WERI-Rb-1 (cell line): ENCODE data around the gene NDUFAF4.
"Not testable (repeated sequence)": the region's sequence is repeated elsewhere in the genome, so short reads cannot be mapped to it uniquely, and the experiment has no call there.

ENCODE experiments used
- DNase-seq: peaks from one replicate; pipeline ENCODE4 v3.0.0-alpha.2; 2020
- H3K27ac ChIP-seq: fragments of 250-450 bp; sonication (Bioruptor Pico); 2 replicates; pipeline ENCODE4 v1.5.1; 2020; ENCODE audit warnings: mild to moderate bottlenecking, moderate library complexity
- H3K27me3 ChIP-seq: fragments of 250-450 bp; sonication (Bioruptor Pico); 2 replicates; pipeline ENCODE4 v1.5.1; 2021; ENCODE audit warnings: mild to moderate bottlenecking, low read depth, moderate library complexity; ENCODE audit not compliant: insufficient read depth, severe bottlenecking
- H3K36me3 ChIP-seq: fragments of 250-450 bp; sonication (Bioruptor Pico); 2 replicates; pipeline ENCODE4 v1.5.1; 2020; ENCODE audit warnings: mild to moderate bottlenecking, moderate library complexity
- H3K4me3 ChIP-seq: 2 replicates; pipeline ENCODE4 v1.5.1; 2011; ENCODE audit warnings: low read depth, mild to moderate bottlenecking, control low read depth, low read length
- H3K9me3 ChIP-seq: fragments of 250-450 bp; sonication (Bioruptor Pico); 2 replicates; pipeline ENCODE4 v1.5.1; 2021; ENCODE audit warnings: mild to moderate bottlenecking, moderate library complexity; ENCODE audit not compliant: severe bottlenecking
- CTCF ChIP-seq: IDR thresholded peaks from 2 replicates; pipeline ENCODE4 v1.5.1; 2011; ENCODE audit warnings: low read depth, mild to moderate bottlenecking, control low read depth, inconsistent platforms, low read length

The NDUFAF4 gene

GRCh38 chr6:96898241-96898851 is 655 bp upstream of the NDUFAF4 start:
- Histone ChIP-seq H3K27ac (peak overlapping the region; percentile 66), H3K27me3 (no peaks in the 10 kb centered on the region), H3K4me3 (peak overlapping the region; percentile 69), H3K9me3 (no peaks in the 10 kb centered on the region), H3K36me3 (peaks cover 26% of the 10 kb centered on the region)
- no peak for TF ChIP-seq CTCF
- no peak for DNase-seq

GRCh38 chr6:96889146-96889545 is 8.5 kb downstream of the NDUFAF4 start:
- DNase-seq = no peak
- Histone ChIP-seq H3K27me3 (no peaks in the 10 kb centered on the region), H3K27ac (no peak overlapping the region), H3K9me3 (no peaks in the 10 kb centered on the region), H3K36me3 (peaks cover 28% of the 10 kb centered on the region), H3K4me3 (no peak overlapping the region)
- no peak for TF ChIP-seq CTCF

- peaks cover 24% of the 10 kb centered on the region for H3K36me3 ChIP-seq
- no peak for DNase-seq
- H3K27me3 ChIP-seq = no peaks in the 10 kb centered on the region
- no peak for TF ChIP-seq CTCF
- H3K4me3 ChIP-seq = no peak overlapping the region
- no peak overlapping the region for H3K27ac ChIP-seq
- H3K9me3 ChIP-seq = no peaks in the 10 kb centered on the region
Measured at GRCh38 chr6:96888745-96889144, 8.9 kb downstream of the NDUFAF4 start.

- no peak for DNase-seq
- H3K27me3 ChIP-seq = no peaks in the 10 kb centered on the region
- TF ChIP-seq CTCF = no peak
- H3K27ac ChIP-seq = no peak overlapping the region
- no peak overlapping the region for H3K4me3 ChIP-seq
- no peaks in the 10 kb centered on the region for H3K9me3 ChIP-seq
- H3K36me3 ChIP-seq = peaks cover 7% of the 10 kb centered on the region
Measured at GRCh38 chr6:96886519-96886918, 11.2 kb downstream of the NDUFAF4 start.

GRCh38 chr6:96885187-96885631 is 12.5 kb downstream of the NDUFAF4 start:
- H3K4me3 ChIP-seq, H3K27ac ChIP-seq, H3K36me3 ChIP-seq, H3K27me3 ChIP-seq, DNase-seq, H3K9me3 ChIP-seq: not testable (repeated sequence)

- DNase-seq = no peak
- Histone ChIP-seq H3K9me3 (no peaks in the 10 kb centered on the region), H3K36me3 (no peaks in the 10 kb centered on the region), H3K4me3 (no peak overlapping the region), H3K27ac (no peak overlapping the region), H3K27me3 (no peaks in the 10 kb centered on the region)
- TF ChIP-seq CTCF = no peak
Measured at GRCh38 chr6:96878143-96878542, 19.5 kb downstream of the NDUFAF4 start.
